ENCODE results near the gene RNASEL. TPM values are rescaled to one million over a fixed set of nuclear protein-coding genes. Genes with fewer than 3 reads are reported as not detected.

The RNASEL gene
- total RNA-seq, 6 donors from 2014 or later: 8.5 to 16.8 (median 12.0) TPM

- Histone ChIP-seq H3K9me3 (no peaks in the 10 kb centered on the region), H3K27ac (no peak overlapping the region), H3K4me3 (no peak overlapping the region), H3K36me3 (no peaks in the 10 kb centered on the region), H3K4me1 (peaks cover 5 to 15% (median 10%) of the 10 kb centered on the region in 4 donors), H3K27me3 (no peaks in the 10 kb centered on the region)
- DNase-seq (no peak), ATAC-seq (ENCODE audit: low FRiP score in 2 of 2) (no peak)
- TF ChIP-seq POLR2AphosphoS5 (IDR thresholded peaks at IDR 0.05) (no peak), POLR2A (IDR thresholded peaks at IDR 0.05) (no peak), CTCF (IDR thresholded peaks at IDR 0.05) (no peak), EP300 (IDR thresholded peaks at IDR 0.05) (no peak)
These were observed 32.0 kb upstream of the RNASEL start for GRCh38 chr1:182620924-182621585.

- Histone ChIP-seq H3K27me3 (no peaks in the 10 kb centered on the region), H3K4me1 (peaks cover 15 to 37% (median 27%) of the 10 kb centered on the region in 4 donors), H3K27ac (no peak overlapping the region), H3K4me3 (no peak overlapping the region), H3K9me3 (no peaks in the 10 kb centered on the region), H3K36me3 (no peaks in the 10 kb centered on the region)
- ATAC-seq (ENCODE audit: low FRiP score in 2 of 2) (no peak), DNase-seq (peak in 1 of 2 donors; percentile 46)
- no peak for TF ChIP-seq EP300 (IDR thresholded peaks at IDR 0.05)
- no peak for TF ChIP-seq CTCF (IDR thresholded peaks at IDR 0.05)
- TF ChIP-seq POLR2AphosphoS5 (IDR thresholded peaks at IDR 0.05): no peak
- no peak for TF ChIP-seq POLR2A (IDR thresholded peaks at IDR 0.05)
- 58 to 71% methylated on average over 6 of the region's 6 CpGs for WGBS, 2 donors
These were observed 28.8 kb upstream of the RNASEL start for GRCh38 chr1:182617734-182618351.

GRCh38 chr1:182617014-182617429 lies 28.0 kb upstream of the RNASEL start:
- Histone ChIP-seq H3K36me3 (no peaks in the 10 kb centered on the region), H3K4me3 (no peak overlapping the region), H3K4me1 (peaks cover 15 to 37% (median 27%) of the 10 kb centered on the region in 4 donors), H3K27me3 (no peaks in the 10 kb centered on the region), H3K9me3 (no peaks in the 10 kb centered on the region), H3K27ac (no peak overlapping the region)
- no peak for DNase-seq
- no peak for ATAC-seq (ENCODE audit: low FRiP score in 2 of 2)
- no peak for TF ChIP-seq EP300 (IDR thresholded peaks at IDR 0.05)
- no peak for TF ChIP-seq POLR2A (IDR thresholded peaks at IDR 0.05)
- no peak for TF ChIP-seq CTCF (IDR thresholded peaks at IDR 0.05)
- no peak for TF ChIP-seq POLR2AphosphoS5 (IDR thresholded peaks at IDR 0.05)
- 68 to 85% methylated on average over 4 of the region's 4 CpGs for WGBS, 2 donors

GRCh38 chr1:182616130-182617013 lies 27.3 kb upstream of the RNASEL start:
- DNase-seq: peak; percentile 84 to 92
- Histone ChIP-seq H3K4me1 (peaks cover 15 to 37% (median 27%) of the 10 kb centered on the region in 4 donors), H3K27me3 (no peaks in the 10 kb centered on the region), H3K27ac (peak overlapping the region in 3 of 4 donors; percentile 87 to 97 (median 91)), H3K36me3 (no peaks in the 10 kb centered on the region), H3K4me3 (peak overlapping the region in 2 of 4 donors; percentile 47 to 50), H3K9me3 (no peaks in the 10 kb centered on the region)
- TF ChIP-seq EP300 (IDR thresholded peaks at IDR 0.05) (no peak), POLR2AphosphoS5 (IDR thresholded peaks at IDR 0.05) (peak in 1 of 2 donors; percentile 46)
- WGBS, 2 donors: 12% methylated on average over 17 of the region's 17 CpGs
- ATAC-seq (ENCODE audit: low FRiP score in 2 of 2): peak; percentile 43 to 66

Data from upper lobe of left lung (tissue), 6 donors.